ENCODE measurements around the gene DOCK8. TPM values are rescaled to one million over a fixed set of nuclear protein-coding genes. Genes with fewer than 3 reads are reported as not detected.

Gene DOCK8
- total RNA-seq, 1 donor from 2014 or later: 4.4 TPM

DNA sequence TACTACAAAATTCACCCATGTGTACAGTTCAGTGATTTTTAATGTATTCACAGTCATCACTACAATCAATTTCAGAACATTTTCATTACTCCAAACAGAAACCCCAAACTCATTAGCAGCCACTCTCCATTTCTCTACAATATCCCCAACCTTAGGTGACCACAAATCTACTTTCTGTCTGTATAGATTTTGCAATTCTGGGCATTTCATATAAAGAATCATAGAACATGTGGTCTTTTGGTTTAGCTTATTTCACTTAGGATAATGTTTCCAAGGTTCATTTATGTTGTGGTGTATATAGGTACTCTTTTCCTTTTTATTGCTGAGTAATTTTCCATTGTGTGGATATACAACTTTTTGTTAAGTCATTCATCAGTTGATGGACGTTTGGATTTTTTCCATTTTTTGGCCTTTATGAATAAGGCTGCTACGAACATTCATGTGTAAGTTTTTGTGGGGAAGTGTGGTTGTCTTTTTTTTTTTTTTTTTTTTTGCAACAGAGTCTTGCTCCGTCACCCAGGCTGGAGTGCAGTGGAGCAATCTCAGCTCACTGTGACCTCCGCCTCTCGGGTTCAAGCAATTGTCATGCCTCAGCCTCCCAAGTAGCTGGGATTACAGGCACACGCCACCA is 54.5 kb downstream of the DOCK8 start:
- DNase-seq (ENCODE audit: low read depth) (no peak), FAIRE-seq (no peak)
- Histone ChIP-seq H3K9ac (ENCODE audit: low read length) (no peak overlapping the region), H4K20me1 (ENCODE audit: insufficient read depth, low read length) (no peaks in the 10 kb centered on the region), H2AFZ (ENCODE audit: low read depth, low read length) (no peak overlapping the region), H3K36me3 (ENCODE audit: insufficient read depth, low read length) (no peaks in the 10 kb centered on the region), H3K4me1 (ENCODE audit: insufficient read depth, low read length) (no peaks in the 10 kb centered on the region), H3K27me3 (ENCODE audit: insufficient read depth, low read length) (no peaks in the 10 kb centered on the region), H3K4me2 (ENCODE audit: low read length) (no peak overlapping the region), H3K4me3 (ENCODE audit: insufficient read depth, low read depth, low read length) (no peak overlapping the region), H3K9me3 (ENCODE audit: insufficient read depth, low read depth, low read length) (no peaks in the 10 kb centered on the region), H3K79me2 (ENCODE audit: insufficient read depth, low read length) (no peaks in the 10 kb centered on the region), H3K27ac (ENCODE audit: low read depth, low read length) (no peak overlapping the region)
- Mint-ChIP-seq H3K27ac (ENCODE audit: unreplicated experiment) (no peak overlapping the region), H3K9me3 (ENCODE audit: unreplicated experiment) (no peaks in the 10 kb centered on the region), H3K4me1 (ENCODE audit: low read depth, unreplicated experiment) (no peaks in the 10 kb centered on the region), H3K27me3 (ENCODE audit: low read depth, unreplicated experiment) (no peaks in the 10 kb centered on the region), H3K36me3 (ENCODE audit: low read depth, unreplicated experiment) (no peaks in the 10 kb centered on the region), H3K4me3 (ENCODE audit: unreplicated experiment) (no peak overlapping the region)
- no peak for TF ChIP-seq EZH2 (IDR thresholded peaks at IDR 0.05; ENCODE audit: insufficient read depth, low read length)
- TF ChIP-seq, protein P1, sequence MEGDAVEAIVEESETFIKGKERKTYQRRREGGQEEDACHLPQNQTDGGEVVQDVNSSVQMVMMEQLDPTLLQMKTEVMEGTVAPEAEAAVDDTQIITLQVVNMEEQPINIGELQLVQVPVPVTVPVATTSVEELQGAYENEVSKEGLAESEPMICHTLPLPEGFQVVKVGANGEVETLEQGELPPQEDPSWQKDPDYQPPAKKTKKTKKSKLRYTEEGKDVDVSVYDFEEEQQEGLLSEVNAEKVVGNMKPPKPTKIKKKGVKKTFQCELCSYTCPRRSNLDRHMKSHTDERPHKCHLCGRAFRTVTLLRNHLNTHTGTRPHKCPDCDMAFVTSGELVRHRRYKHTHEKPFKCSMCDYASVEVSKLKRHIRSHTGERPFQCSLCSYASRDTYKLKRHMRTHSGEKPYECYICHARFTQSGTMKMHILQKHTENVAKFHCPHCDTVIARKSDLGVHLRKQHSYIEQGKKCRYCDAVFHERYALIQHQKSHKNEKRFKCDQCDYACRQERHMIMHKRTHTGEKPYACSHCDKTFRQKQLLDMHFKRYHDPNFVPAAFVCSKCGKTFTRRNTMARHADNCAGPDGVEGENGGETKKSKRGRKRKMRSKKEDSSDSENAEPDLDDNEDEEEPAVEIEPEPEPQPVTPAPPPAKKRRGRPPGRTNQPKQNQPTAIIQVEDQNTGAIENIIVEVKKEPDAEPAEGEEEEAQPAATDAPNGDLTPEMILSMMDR (IDR thresholded peaks at IDR 0.05; ENCODE audit: insufficient read depth, low read depth, low read length): no peak

DNA sequence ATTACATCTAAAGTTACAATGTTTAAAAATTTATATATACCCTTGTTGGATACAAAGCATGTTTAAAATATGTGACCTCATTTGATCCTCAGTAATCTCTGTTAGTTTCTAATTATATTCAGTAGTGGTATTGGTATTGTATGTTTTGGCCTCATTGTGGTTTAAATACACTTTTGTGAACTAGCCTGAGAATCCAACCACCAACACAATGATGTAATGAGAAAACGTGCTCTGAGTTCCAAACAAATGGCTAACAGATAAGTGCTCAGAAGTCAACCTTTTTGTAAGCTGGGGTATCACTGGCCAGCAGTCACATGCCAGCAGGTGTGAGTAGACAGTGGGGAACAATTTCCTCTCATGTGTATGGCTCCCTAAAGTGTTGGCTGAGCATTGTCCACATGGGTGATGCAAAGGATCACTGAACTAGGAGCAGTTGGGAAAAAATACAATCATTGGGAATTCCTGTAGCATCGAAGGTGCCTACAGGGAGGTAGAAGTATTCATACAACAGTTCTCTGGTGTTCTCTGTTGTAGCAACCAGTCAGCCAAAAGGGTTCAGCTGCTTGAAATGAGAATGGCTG is 56.1 kb downstream of the DOCK8 start:
- Histone ChIP-seq H3K27me3 (ENCODE audit: insufficient read depth, low read length) (no peaks in the 10 kb centered on the region), H3K4me3 (ENCODE audit: insufficient read depth, low read depth, low read length) (no peak overlapping the region), H4K20me1 (ENCODE audit: insufficient read depth, low read length) (no peaks in the 10 kb centered on the region), H3K79me2 (ENCODE audit: insufficient read depth, low read length) (no peaks in the 10 kb centered on the region), H3K4me1 (ENCODE audit: insufficient read depth, low read length) (no peaks in the 10 kb centered on the region), H3K4me2 (ENCODE audit: low read length) (no peak overlapping the region), H3K9ac (ENCODE audit: low read length) (no peak overlapping the region), H3K36me3 (ENCODE audit: insufficient read depth, low read length) (no peaks in the 10 kb centered on the region), H3K27ac (ENCODE audit: low read depth, low read length) (no peak overlapping the region), H3K9me3 (ENCODE audit: insufficient read depth, low read depth, low read length) (no peaks in the 10 kb centered on the region), H2AFZ (ENCODE audit: low read depth, low read length) (no peak overlapping the region)
- Mint-ChIP-seq H3K4me3 (ENCODE audit: unreplicated experiment) (no peak overlapping the region), H3K9me3 (ENCODE audit: unreplicated experiment) (no peaks in the 10 kb centered on the region), H3K4me1 (ENCODE audit: low read depth, unreplicated experiment) (no peaks in the 10 kb centered on the region), H3K36me3 (ENCODE audit: low read depth, unreplicated experiment) (peaks cover 2% of the 10 kb centered on the region), H3K27ac (ENCODE audit: unreplicated experiment) (no peak overlapping the region), H3K27me3 (ENCODE audit: low read depth, unreplicated experiment) (no peaks in the 10 kb centered on the region)
- no peak for TF ChIP-seq EZH2 (IDR thresholded peaks at IDR 0.05; ENCODE audit: insufficient read depth, low read length)
- TF ChIP-seq, protein P1 (IDR thresholded peaks at IDR 0.05; ENCODE audit: insufficient read depth, low read depth, low read length): no peak
- DNase-seq (ENCODE audit: low read depth) (no peak), FAIRE-seq (no peak)
